EL (cell line): Measurements from ENCODE around the gene POC5.
"Not testable (repeated sequence)": the region's sequence is repeated elsewhere in the genome, so short reads cannot be mapped to it uniquely, and the experiment has no call there.

ENCODE experiments used
- DNase-seq: peaks from one replicate; pipeline ENCODE4 v3.0.0-alpha.2; 2016

Gene POC5, protein sequence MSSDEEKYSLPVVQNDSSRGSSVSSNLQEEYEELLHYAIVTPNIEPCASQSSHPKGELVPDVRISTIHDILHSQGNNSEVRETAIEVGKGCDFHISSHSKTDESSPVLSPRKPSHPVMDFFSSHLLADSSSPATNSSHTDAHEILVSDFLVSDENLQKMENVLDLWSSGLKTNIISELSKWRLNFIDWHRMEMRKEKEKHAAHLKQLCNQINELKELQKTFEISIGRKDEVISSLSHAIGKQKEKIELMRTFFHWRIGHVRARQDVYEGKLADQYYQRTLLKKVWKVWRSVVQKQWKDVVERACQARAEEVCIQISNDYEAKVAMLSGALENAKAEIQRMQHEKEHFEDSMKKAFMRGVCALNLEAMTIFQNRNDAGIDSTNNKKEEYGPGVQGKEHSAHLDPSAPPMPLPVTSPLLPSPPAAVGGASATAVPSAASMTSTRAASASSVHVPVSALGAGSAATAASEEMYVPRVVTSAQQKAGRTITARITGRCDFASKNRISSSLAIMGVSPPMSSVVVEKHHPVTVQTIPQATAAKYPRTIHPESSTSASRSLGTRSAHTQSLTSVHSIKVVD

DNA sequence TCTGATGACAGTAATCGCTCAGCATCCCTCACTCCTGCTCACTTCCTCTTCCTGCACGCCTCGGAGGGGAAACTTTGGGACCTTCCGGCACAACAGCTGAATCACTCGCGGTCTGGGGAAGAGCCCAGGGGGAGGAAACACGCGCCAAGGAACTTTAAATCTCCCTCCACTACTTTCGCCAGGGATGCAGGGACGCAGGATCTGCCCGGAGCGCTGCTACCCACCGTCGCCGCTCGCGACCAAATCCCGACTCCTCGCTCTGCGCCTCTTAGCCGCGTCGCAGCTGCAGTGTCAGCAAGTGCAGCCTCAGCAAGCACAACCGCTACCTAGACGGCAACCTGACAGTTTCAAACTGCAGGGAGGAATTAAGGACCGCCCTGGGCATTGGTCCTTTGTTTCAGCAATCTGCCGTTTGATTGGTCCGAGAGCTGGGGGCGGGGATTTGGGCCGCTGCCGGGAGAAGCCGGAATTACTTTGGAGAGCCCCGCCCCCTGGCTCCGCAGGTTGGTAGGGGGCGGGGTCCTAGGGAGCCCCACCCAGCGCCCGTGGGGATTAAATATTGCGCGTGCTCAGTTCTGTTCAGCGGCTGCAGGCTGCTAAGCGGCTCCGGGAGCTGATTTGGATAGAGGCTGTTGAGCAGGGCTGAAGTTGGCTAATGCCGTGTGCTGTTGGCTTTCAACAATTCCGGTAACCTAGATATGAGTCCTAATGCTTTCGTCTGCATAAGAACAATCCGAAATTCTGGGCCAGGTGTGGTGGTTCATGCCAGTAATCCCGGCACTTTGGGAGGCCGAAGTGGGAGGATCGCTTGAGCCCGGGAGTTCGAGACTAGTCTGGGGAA is at the start of gene POC5:
Gene POC5 (minus strand): TSS at position 356 of the 841 bp plus-strand sequence. CDS start 4,500 bp downstream, outside the sequence.
- DNase-seq: peak; percentile 96

DNA sequence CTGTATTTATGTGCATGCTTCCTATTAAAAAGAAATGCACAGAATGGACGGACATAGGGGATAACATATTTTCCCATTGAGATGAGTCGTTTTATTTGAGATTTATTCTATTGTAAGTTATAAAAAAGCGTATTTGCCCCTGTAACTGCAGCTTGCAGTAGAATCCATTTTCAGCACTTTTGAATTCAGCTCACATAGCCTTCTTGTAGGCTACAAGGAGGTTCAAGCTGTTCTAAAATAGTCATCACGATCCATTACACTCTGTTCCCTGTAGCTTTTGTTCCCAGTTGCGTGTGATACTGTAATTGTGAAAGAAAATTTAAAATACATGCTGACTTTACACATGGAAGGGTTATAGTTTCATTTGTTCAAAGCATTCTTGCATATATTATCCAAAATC is 40.9 kb upstream of the POC5 start:
- no peak for DNase-seq

DNA sequence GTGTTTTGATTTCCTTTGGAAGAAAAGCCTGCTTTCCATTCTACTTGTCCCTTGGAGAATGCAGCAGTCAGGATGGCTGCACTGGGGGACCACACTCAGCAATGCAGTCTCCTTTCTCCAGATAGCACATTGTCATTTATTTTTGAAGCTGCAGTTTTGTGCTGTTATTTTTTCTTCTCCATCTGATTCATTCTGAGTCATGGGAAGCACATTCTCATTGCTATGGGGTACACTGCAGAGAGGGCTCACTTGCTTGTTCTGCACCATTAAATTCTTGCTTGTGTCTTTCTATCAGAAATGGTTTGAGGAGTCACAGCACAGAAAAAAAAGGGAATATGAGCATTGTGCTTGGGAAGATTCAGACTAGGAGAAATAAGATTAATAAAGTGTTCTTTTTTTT is 39.7 kb upstream of the POC5 start:
- DNase-seq: peak; percentile 13

DNA sequence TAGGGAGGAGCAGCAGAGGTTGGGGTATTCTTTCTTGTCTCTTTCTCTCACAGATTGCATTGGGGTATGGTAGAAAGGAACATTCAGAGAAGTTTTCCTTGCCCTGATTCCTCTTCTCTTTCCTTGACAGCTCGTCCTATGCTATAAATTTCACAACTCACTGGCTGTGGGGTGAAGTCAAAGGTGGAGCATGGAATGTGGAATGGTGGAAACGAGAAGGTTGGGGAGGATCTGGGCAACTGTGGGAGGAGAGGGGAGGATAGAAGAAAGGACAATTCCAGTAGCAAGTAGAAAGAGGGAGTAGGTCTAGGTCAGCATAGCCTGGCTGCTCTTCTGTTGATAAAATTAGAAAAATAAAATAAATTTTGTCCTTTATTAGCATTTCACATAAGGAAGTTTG is 39.0 kb upstream of the POC5 start:
- DNase-seq: no peak

DNA sequence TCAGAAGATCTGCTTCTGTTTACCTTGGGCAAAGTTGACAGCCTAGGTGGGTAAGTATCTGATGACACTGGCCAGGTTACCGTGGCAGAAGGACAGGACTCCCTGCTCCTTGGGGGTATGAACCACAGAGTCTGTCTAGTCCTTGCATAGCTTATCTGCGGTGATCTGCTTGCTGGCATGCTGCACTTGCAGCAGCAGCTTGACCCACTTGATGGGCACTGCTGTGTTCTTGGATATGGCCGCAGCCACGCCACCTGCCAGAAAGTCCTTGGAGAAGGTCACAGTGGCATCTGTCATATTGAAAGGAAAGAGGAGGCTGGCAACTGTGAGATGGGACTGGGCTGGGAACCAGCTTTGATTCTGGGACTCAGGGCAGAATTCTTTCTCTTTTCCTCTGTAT is 35.9 kb upstream of the POC5 start:
- DNase-seq: no peak

DNA sequence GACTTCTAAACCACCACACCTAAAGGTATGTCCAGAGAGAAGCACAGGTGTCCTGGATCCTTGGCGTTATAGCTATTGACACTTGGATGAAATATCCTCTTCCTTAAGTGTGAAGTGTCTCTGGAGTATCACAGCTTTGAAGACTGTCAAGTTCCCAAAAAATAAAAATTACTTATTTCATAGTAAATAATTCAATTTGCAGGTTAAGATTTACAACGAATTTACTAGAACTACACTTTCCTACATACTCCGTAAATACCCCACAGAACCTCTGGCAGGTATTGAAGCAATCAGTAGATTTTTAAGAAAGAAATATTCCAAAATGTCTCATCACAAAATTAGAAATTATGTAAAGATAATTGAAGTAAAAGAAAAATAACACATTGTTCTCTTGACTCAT is 27.1 kb upstream of the POC5 start:
- no peak for DNase-seq

DNA sequence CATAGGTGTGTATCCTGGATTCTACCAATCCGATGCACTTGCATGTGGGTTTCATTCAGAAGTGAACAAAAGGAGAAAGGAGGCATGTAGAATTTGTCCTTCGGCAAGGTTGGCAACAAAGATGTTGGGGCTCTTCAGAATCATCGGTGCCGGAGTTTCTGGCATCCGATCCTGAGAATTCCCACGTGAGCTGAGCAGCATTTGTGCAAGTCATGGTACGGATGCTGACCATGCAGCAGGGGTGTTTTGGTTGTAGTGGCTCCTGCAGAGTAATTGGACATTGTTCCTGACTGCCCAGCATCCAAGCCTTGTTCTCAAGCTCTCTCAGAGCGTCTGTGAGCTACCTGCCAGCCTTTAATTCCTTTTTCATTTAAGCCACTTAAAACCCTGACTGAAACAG is 19.0 kb upstream of the POC5 start:
- DNase-seq: no peak

DNA sequence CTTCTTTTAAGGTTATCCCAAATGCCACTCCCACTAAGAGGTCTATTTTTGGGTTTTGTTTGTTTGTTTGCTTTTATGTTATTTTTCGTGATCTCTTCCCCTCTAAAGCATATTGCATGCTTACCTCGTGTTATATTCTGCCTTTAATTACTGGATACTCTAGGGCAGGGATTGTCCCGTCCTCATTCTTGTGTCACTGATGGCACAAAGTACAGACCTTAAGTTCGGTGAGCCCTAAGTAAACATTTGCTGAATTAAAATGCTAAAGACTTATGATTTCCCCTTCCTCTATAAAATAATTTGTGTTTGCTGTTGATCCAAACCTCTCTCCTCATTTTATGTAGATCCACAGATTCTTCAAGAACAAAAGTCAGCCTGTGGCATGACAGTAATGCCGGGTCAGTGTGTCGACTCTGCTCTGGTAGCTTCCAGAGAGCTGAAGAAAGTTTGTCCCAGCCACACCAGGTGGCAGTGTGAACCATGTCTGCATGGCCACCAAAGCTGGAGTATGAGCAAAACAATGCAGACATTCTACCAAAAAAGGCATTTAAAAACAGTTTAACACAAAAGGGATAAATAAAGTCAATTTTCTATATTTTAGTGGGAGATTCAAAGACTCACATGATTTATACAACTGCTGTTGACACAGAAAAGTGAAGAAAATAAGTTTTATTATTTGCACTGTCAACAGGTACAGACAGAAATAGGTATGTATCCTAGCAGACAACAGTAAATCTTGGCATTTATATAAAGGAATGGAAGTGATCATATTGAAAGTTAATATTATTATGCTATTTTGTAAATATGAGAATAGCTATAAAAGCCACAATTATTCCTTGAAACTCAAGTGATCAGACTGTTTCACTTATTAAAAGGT is 17.9 kb upstream of the POC5 start:
- peak; percentile 13 for DNase-seq

DNA sequence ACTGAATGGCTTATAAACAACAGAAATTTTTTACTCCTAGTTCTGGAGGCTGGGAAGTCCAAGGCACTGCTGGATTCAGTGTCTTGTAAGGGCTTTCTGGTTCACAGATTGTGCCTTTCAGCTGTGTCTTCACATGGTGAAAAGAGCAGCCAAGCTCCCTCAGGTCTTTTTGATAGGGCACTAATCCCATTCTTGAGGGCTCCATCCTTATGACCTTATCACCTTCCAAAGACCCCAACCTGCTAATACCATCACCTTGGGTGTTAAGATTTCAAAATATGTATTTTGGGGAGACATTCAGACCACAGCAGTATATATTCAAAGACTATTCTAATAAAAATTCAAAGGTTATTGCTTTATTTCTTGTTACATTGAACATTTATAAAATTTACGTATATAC is 16.5 kb upstream of the POC5 start:
- DNase-seq: no peak

DNA sequence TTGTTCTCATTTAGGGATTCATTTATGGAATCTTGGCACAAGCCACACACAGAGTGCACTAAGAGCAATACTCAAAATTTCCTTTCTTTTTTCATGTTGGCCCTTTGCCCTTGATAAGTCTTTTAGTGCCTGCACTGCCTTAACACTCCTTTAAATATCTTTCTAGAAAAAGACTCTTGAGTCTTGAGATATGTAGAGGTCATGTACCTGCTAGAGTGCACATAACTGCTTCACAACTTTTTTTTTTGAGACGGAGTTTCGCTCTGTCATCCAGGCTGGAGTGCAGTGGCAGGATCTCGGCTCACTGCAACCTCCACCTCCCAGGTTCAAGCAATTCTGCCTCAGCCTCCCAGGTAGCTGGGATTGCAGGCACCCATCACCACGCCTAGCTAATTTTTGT is 14.3 kb upstream of the POC5 start:
- not testable (repeated sequence) for DNase-seq

DNA sequence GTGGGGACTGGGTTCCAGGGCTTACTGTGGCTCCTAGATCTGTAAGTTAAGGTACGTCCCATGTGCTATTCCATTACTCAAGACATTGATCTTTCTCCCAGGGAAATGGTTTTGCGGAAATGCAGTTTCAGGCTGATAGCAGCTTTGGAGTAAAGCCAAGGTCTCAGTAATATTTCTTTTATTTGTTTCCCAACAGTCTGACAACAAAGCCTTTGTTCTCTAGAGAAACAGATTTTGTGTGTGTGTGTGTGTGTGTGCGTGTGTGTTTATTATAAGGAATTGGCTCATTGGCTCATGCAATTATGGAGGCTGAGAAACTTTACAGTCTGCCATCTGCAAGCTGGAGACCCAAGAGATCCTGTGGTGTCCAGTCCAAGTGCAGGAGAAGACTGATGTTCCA is 12.1 kb upstream of the POC5 start:
- DNase-seq: no peak

DNA sequence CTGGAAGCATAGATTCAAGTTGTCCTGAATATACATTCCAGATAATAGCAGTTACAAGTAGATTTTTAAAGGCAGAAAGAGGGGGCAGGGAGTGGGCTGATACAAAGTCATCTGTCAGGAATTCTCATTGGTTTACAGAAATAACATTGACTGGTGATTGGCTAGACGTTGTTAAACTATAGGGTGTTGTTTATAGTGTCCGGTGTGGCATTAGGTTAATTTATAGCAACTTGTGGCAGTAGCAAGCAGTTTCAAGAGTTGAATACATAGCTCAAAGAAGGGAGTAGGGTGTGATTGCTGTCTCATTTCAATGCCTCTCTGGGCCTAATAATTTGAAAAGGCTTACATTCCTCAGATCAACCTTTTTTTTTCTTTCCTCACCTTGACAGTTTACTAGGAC is 10.7 kb upstream of the POC5 start:
- DNase-seq: no peak

DNA sequence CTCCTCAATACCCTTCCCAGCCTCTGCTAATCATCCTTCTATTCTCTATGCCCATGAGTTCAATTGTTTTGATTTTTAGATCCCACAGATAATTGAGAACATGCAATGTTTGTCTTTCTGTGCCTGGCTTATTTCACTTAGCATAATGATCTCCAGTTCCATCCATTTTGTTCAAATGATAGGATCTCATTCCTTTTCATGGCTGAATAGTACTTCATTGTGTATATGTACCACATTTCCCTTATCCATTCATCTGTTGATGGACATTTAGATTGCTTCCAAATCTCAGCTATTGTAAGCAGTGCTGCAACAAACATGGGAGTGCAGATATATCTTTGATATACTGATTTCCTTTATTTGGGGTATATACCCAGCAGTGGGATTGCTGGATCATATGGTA is 9.0 kb upstream of the POC5 start:
- DNase-seq: not testable (repeated sequence)

DNA sequence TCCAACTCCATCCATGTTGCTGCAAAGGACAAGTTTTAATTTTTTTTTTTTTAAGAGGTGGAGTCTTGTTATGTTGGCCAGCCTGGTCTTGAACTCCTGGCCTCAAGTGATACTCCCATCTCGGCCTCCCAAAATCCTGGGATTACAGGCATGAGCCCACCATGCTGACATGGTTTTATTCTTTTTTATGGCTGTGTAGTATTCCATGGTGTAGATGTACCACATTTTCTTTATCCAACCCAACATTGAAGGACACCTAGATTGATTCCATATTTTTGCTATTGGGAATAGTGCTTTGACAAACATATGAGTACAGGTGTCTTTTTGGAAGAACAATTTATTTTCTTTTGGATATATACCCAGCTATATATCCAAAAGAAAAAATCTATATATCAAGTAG is 6.1 kb upstream of the POC5 start:
- DNase-seq: no peak

DNA sequence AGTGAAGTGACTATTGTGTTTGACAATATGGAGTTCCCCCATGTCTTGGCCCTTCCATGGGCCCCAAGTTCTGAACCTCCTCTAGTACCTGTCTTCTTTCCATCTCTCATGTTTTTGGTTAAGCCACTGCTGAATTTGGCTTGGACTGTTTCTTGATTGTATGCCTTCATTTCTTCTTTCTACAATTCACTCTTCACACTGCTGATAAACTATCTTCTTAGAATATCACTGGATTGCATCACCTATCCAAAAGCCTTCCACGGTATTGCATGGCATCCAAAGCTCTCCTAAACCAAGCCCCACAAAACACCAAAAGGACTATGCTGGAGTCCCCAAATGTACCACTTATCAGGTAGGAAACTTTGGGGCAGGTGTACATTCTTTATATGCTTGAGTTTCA is 4.3 kb upstream of the POC5 start:
- no peak for DNase-seq

DNA sequence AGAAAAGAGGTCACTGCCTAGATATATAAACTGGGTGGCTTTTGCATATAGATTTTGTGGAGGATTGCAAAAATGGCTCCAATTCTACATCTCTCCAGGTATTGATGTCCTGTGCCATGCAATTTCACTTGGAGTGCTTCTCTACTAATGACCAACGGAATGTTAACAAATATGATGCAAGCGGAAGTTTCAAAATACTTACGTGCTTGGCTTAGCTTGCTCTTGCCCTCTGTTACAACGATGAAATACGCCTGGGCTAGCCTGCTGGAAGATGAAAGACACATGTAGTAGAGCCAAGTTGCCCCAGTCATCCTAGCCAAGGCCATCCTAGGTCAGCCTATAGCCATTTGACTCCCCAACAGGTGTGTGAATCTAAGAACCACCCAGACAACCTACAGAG is 3.6 kb upstream of the POC5 start:
- DNase-seq: no peak

DNA sequence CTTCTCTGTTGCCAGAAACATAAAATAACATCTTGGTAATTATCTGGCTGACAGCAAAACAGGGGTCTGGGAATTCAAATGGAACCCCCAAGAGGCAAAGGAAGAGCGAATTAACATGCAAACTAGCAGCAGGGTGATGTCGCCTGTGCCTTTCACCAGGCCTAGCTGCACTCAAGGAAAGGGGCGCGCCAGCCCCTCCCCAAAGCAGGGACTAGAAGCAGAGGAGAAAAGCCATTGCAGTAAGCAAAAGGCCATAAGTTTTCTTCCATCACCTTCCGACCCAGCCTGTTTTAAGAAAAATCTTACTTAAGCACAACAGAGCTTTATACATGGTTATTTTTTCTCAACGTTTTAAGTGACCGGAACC is 539 bp downstream of the POC5 start:
- DNase-seq: no peak

DNA sequence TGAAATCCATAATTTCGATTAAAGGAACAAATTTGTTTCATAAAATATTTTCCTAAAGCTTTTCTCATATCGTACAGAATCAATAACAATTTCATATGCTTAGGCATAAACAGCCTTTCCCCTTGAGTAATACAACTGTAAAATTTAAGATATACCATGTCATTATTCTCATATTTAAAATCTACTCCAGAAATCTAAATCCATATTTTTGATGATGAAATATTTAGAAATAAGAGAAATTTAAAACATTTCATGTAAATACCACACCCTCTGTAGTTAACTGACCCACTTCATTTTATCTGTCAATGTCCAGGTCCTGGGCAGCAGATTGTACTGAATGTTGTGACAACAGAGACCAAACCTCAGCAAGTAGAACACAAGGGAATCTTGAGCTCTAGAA is 5.1 kb downstream of the POC5 start:
- no peak for DNase-seq

DNA sequence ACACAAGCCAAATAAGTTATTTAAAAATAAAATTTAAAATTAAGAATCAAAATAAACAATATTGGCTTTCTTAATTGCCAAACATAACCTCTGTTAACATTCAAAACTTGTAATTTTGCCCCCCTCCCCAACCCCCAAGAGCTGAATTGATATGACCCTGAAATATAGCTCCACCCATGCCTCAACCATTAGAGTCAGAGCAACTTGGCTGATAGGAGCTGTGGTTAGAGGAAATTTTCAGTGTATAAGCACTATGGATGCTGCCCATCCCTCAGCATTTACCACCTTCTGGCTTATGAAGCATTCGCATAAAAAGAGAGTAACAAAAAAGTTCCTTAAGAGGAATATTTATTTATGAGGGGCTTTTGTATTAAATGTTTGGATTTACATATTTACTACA is 6.1 kb downstream of the POC5 start:
- no peak for DNase-seq

DNA sequence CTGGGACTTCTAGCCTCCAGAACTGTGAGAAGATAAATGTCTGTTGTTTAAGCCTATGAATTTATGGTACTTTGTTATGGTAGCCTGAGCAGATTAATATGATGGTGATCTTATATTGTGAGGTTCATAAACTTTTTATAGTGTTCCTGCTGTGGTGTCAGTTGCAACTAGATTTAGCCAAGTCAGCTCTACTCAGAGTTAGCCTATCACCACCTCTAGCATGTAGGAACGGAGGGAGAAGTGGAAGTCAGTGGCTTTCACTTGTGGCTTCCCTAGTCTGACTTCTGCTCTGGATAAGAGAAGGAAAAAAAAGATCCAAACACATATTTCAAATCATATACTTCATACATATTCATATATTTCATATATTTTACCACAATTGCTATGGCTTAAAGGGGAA is 6.6 kb downstream of the POC5 start:
- DNase-seq: no peak

DNA sequence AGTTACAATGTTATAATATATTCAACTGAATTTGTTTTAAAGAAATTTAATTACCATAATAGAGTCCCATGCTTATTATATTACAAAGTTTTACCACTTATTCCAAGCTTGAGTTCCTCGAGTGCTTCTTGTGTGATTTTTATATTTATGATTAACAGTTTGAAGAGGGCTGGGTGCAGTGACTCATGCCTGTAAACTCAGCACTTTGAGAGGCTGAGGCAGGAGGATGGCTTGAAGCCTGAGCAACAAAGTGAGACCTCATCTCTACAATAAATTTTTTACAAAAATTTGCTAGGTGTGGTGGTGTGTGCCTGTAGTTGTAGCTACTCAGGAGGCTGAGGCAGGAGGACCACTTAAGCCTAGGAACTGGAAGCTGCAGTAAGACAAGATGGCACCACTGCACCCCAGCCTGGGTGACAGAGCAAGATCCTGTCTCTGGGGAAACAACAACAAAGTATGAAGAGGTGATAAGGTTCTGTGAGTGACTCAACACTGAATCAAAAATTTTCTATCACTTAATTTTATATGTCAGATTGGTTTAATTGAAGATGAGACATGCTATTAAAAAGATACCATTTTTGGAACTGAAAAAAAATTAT is 9.2 kb downstream of the POC5 start:
- peak; percentile 47 for DNase-seq

DNA sequence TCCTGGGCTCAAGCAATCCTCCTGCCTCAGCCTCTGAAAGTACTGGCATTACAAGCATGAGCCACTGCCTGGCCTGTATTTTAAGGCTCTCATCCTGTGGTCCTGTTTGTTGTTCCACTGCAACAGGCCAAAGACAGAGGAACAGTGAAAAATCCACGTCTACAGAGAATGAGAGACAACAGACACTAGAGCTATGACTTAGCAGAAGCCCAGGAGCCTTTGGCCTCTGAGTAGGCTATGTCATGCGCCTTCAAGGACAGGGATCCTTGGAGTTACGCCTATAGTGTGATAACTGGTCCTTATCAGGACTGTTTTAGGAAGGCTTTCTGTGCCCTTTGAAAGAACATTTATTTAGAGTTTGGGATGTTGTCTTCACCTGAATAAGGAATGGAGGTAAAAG is 10.5 kb downstream of the POC5 start:
- DNase-seq: no peak

DNA sequence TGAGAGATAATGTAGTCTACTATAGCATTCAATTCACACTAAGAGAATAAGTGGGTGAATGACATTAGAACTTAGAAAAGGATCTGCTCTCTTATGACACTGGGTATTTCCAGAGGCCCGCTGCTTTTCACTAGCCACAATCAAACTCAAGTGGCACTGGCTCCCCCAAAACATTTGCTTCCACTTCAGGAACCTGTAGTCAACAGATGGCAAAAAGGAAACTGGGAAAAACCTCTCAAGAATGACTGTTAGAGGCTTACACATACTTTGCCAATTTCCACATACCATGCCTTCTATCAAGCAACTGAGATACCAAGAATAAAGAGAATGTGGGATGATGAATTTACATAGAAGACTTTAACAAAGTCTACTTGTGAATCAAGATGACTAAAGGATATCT is 11.2 kb downstream of the POC5 start:
- no peak for DNase-seq
